WERI-Rb-1 (cell line): ENCODE measurements around the gene CCDC187.

Experiments used
- DNase-seq: peaks from one replicate; pipeline ENCODE4 v3.0.0-alpha.2; 2020
- H3K27ac ChIP-seq: fragments of 250-450 bp; sonication (Bioruptor Pico); 2 replicates; pipeline ENCODE4 v1.5.1; 2020; ENCODE audit warnings: mild to moderate bottlenecking, moderate library complexity
- H3K27me3 ChIP-seq: fragments of 250-450 bp; sonication (Bioruptor Pico); 2 replicates; pipeline ENCODE4 v1.5.1; 2021; ENCODE audit warnings: mild to moderate bottlenecking, low read depth, moderate library complexity; ENCODE audit not compliant: insufficient read depth, severe bottlenecking
- H3K36me3 ChIP-seq: fragments of 250-450 bp; sonication (Bioruptor Pico); 2 replicates; pipeline ENCODE4 v1.5.1; 2020; ENCODE audit warnings: mild to moderate bottlenecking, moderate library complexity
- H3K4me3 ChIP-seq: 2 replicates; pipeline ENCODE4 v1.5.1; 2011; ENCODE audit warnings: low read depth, mild to moderate bottlenecking, control low read depth, low read length
- H3K9me3 ChIP-seq: fragments of 250-450 bp; sonication (Bioruptor Pico); 2 replicates; pipeline ENCODE4 v1.5.1; 2021; ENCODE audit warnings: mild to moderate bottlenecking, moderate library complexity; ENCODE audit not compliant: severe bottlenecking
- CTCF ChIP-seq: IDR thresholded peaks from 2 replicates; pipeline ENCODE4 v1.5.1; 2011; ENCODE audit warnings: low read depth, mild to moderate bottlenecking, control low read depth, inconsistent platforms, low read length

Gene CCDC187

GRCh38 chr9:136308006-136308701 lies 4.3 kb upstream of the CCDC187 start:
- no peaks in the 10 kb centered on the region for H3K9me3 ChIP-seq
- no peak for TF ChIP-seq CTCF
- DNase-seq = no peak
- H3K36me3 ChIP-seq = no peaks in the 10 kb centered on the region
- no peak overlapping the region for H3K4me3 ChIP-seq
- no peak overlapping the region for H3K27ac ChIP-seq
- no peaks in the 10 kb centered on the region for H3K27me3 ChIP-seq

GRCh38 chr9:136307215-136307750 lies 3.4 kb upstream of the CCDC187 start:
- H3K36me3 ChIP-seq = no peaks in the 10 kb centered on the region
- no peak overlapping the region for H3K4me3 ChIP-seq
- no peak for TF ChIP-seq CTCF
- H3K27ac ChIP-seq = no peak overlapping the region
- no peak for DNase-seq
- no peaks in the 10 kb centered on the region for H3K9me3 ChIP-seq
- no peaks in the 10 kb centered on the region for H3K27me3 ChIP-seq

GRCh38 chr9:136306211-136307208 lies 2.6 kb upstream of the CCDC187 start:
- H3K9me3 ChIP-seq = no peaks in the 10 kb centered on the region
- H3K27ac ChIP-seq = no peak overlapping the region
- no peaks in the 10 kb centered on the region for H3K36me3 ChIP-seq
- no peak for TF ChIP-seq CTCF
- H3K4me3 ChIP-seq = no peak overlapping the region
- no peaks in the 10 kb centered on the region for H3K27me3 ChIP-seq
- DNase-seq = no peak

- no peak overlapping the region for H3K4me3 ChIP-seq
- no peaks in the 10 kb centered on the region for H3K27me3 ChIP-seq
- no peak overlapping the region for H3K27ac ChIP-seq
- TF ChIP-seq CTCF = no peak
- H3K9me3 ChIP-seq = no peaks in the 10 kb centered on the region
- no peaks in the 10 kb centered on the region for H3K36me3 ChIP-seq
- no peak for DNase-seq
These were observed 1.9 kb upstream of the CCDC187 start for GRCh38 chr9:136305804-136306203.

- Histone ChIP-seq H3K36me3 (no peaks in the 10 kb centered on the region), H3K9me3 (no peaks in the 10 kb centered on the region), H3K4me3 (no peak overlapping the region), H3K27ac (no peak overlapping the region), H3K27me3 (no peaks in the 10 kb centered on the region)
- no peak for TF ChIP-seq CTCF
- DNase-seq = no peak
These were observed 1.1 kb upstream of the CCDC187 start for GRCh38 chr9:136304981-136305380.
